Activated naive CD4-positive, alpha-beta T cell treated with anti-CD3 and anti-CD28 coated beads, Interleukin-2, amount 10 ng/mL, durations not matched to agents 5 hours and 36 hours (primary cell): ENCODE measurements around the gene SAP30. TPM values are rescaled to one million over a fixed set of nuclear protein-coding genes. Genes with fewer than 3 reads are reported as not detected.

Source experiments
- total RNA-seq, 2 experiments: library from RNA; stranded (reverse); gene quantifications; one replicate each; pipeline ENCODE4 v1.2.3, GENCODE V29; 2021

The SAP30 gene, protein sequence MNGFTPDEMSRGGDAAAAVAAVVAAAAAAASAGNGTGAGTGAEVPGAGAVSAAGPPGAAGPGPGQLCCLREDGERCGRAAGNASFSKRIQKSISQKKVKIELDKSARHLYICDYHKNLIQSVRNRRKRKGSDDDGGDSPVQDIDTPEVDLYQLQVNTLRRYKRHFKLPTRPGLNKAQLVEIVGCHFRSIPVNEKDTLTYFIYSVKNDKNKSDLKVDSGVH
- total RNA-seq = 10 to 100 TPM; 15.1 to 20.0 TPM

DNA sequence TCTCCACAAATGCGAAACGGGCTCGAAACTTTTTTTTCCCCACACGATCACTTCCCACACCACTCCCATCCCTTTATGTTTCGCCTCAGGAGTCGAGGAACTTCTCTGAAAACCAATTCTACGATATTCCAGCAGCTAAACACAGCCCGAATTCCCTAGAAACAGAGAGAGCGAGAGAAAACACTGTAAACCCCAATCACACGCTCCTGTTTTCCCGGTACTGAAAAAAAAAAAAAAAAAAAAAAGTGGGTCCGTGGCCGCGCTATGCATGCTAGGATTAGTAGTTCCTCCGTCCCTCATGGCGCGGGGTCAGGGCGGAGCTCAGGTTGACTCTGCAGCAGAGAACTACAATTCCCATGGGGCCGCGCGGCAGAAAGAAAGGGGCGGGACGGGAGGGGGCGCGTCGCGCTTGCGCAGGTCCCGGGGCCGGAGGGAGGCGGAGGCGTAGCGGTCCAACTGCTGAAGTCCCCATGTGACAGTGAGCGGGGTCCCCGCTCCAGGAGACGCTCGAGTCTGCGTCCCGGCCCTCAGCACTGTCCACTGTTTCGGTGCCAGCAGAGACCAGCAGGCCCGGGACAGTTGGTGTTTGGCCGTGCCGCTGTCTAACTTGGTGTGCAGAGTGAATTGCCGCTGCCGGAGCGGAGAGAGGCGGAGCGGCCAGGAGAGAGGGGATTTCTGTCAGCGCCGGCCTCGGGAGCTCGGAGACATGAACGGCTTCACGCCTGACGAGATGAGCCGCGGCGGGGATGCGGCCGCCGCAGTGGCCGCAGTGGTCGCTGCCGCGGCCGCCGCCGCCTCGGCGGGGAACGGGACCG is at the start of gene SAP30:
TSS of gene SAP30 (plus strand) at position 478 of the 815 bp plus-strand sequence. CDS start at position 707, 229 bp downstream.

DNA sequence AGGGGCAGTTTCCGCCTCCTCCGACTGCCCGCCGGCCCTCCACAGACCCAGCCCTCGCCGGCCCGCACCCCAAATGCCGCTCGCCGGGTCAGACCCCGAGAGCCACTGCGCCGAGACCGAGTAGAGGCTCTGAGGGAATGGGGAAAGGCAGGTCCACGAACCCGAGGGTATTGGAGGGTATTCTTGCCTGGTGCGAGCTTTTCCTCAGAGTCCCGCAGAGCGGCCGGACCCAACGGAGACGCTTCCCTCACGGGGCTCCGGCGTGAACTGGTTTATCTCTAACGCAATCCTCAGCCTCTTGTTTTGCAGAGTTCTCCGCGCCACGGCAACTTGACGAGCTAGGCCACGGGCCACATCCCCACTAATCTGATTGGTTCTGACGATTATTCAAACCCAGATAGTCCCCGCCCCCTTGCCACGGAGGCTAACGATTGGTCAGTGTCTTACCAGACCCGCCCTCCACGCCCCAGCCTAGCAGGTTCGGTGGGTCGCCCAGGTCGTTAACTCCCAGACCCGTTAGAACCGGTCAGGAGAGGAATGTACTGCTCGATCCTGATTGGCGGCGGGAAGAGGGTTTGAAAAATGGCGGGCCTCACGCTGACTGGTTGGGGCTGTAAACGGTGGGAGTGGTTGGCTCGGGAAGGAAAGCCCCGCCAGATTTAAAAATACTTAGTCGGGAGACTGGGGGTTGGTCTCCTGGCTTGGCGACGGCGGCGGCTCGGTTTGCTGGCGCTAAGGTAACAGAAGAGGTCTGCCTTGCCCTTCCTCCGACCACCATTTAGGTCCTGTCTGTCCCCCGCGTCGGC is 36.5 kb upstream of the SAP30 start, which contains the start of gene HMGB2:
TSS of gene HMGB2 (minus strand) at position 274 of the 806 bp plus-strand sequence. CDS start 709 bp downstream, outside the sequence.

DNA sequence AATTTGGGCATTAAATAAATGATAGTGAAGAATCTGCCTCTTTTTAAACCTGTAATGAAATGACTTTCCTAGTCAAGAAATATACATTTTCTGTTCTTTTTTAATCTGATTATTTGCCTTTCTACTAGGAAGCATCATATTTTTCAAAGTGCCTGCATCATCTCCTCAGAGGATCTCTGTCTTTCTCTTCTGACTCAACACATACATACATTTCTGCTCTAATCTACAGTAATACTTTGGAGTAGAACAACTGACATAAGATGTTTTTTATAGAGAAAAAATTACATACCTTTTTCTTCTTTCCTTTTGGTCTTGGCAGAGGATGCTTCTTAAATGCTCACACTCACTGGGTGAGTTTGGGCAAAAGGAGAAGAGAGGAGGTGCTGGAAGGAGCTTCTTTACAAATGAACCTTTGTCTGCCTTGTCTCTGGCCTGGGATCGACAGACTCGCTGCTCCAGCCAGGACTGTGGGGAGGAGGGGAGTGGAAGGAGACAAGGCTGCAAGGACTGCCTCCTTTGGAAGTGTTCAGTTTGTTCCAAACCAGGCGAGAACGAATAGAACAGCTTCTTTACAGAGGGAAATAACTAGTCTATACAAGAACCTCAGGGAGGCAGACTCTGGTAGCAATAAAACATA is 28.1 kb downstream of the SAP30 start, which contains the start of gene SCRG1:
TSS of gene SCRG1 (minus strand) at position 338 of the 637 bp plus-strand sequence. CDS start 7,702 bp downstream, outside the sequence.

Other genes starting within 250 kb of the SAP30 start
- 10 to 100 TPM; 20.8 to 21.0 TPM for gene GALNT7, start 202.1 kb upstream of the SAP30 start, total RNA-seq
- 100 to 1,000 TPM; 713 to 736 TPM for gene HMGB2, start 36.6 kb upstream of the SAP30 start, total RNA-seq
- gene SCRG1, start 28.2 kb downstream of the SAP30 start, total RNA-seq = not detected
- gene HAND2, start 159.3 kb downstream of the SAP30 start, total RNA-seq = not detected